ENCODE measurements around the gene CYFIP1.

DNA sequence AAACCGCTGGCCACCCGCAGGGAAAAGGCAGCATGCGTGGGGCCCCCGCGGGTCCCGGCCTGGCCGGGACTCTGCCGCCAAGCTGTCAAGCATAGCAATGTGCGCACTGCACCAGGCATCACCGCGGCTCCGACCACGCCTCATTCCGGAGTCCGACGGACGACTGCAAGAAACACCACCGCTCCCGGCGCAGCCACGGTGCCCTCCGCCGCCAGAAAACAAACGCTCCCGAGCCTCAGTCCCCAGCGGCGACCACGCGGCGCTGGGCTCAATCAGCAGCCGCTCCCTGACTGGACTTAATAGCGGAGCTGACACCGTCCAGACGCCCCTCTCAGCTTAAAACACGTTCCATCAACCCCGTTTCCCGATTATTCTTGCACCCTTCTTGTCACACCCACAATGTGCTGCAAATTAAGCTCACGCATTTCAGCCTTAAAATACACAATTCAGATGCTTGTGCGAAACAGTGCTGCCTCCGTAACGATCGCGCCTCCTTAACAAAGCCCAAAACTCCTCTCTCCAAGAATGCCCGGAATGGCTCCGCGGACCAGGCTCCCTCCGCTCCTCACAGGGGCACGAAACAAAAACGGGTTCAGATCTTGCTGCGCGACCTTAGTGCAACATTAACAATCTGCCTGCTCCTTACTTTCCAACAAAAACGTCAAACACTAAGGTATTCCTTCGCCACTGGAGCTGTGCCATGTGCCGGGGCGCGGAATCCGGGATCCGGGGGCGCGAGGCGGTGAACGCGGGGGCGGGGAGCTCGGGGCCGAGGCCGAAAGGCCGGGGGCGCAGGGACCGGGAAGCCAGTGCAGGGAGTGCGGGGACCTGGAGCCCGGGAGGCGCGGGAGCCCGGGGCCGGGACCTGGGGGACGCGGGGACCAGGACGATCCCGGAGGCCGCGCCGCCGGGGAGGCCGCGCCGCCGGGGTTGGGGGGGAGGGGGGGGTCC lies 655 bp downstream of the CYFIP1 start:
- TF ChIP-seq, protein P1, sequence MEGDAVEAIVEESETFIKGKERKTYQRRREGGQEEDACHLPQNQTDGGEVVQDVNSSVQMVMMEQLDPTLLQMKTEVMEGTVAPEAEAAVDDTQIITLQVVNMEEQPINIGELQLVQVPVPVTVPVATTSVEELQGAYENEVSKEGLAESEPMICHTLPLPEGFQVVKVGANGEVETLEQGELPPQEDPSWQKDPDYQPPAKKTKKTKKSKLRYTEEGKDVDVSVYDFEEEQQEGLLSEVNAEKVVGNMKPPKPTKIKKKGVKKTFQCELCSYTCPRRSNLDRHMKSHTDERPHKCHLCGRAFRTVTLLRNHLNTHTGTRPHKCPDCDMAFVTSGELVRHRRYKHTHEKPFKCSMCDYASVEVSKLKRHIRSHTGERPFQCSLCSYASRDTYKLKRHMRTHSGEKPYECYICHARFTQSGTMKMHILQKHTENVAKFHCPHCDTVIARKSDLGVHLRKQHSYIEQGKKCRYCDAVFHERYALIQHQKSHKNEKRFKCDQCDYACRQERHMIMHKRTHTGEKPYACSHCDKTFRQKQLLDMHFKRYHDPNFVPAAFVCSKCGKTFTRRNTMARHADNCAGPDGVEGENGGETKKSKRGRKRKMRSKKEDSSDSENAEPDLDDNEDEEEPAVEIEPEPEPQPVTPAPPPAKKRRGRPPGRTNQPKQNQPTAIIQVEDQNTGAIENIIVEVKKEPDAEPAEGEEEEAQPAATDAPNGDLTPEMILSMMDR (IDR thresholded peaks at IDR 0.05; ENCODE audit: insufficient read depth, low read length, poor library complexity, severe bottlenecking): no peak
- no peak for TF ChIP-seq EZH2phosphoT487 (conservative IDR thresholded peaks at IDR 0.05; ENCODE audit: low read length)

Data from SU-DHL-6 (cell line).